ENCODE measurements around the gene PC. TPM values are rescaled to one million over a fixed set of nuclear protein-coding genes. Genes with fewer than 3 reads are reported as not detected.
A peak's percentile ranks its signal among the peaks of the same experiment; 100 is the strongest.

The PC gene
- total RNA-seq, 1 experiment from 2014 or later, result 39.1 TPM

DNA sequence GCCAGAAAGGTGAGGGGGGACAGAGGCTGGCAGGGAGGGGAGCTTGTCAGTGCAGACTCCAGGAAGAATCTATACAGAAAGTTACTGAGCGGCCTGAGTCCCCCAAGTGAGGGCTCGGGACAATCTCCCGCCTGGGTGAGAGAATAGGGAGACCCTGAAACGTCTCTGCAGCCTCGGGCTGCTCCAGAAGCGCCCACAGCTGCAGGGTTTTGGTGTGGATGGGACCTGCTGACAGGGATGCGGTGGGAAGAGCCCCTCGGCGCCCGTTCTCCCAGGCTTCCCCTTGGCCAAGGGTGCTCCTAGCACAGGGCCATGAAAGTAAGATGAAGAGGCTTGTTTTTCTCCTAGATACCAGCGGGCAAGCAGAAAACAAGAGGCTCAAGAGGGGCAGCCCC is 115.7 kb downstream of the PC start:
- peak overlapping the region; percentile 91 for H3K4me3 ChIP-seq (ENCODE audit: low read depth, low read length, poor library complexity, severe bottlenecking)
- peaks cover 9% of the 10 kb centered on the region for H3K4me1 ChIP-seq (ENCODE audit: insufficient read depth, low read length, poor library complexity, severe bottlenecking)
- intact Hi-C loops (cut with micrococcal nuclease; ENCODE audit: unreplicated experiment), result loop anchor here (5.0 kb wide), 1 partner anchor 115 kb away; the partner anchor contains the start of gene PC
- H3K36me3 ChIP-seq (ENCODE audit: insufficient read depth, low read length, poor library complexity, severe bottlenecking), result peaks cover 36% of the 10 kb centered on the region
- peak overlapping the region; percentile 93 for H3K27ac ChIP-seq (ENCODE audit: low read depth, low read length, poor library complexity, severe bottlenecking)
- no peak for DNase-seq (ENCODE audit: low spot score)
- ChIA-PET POLR2A (ENCODE audit: low non-redundant PET) (no interaction called here), CTCF (interaction anchor here (1.9 kb wide), 1 partner anchor 9 kb away, joined by 7 read pairs; no protein-coding TSS in a partner anchor)
- no peaks in the 10 kb centered on the region for H3K9me3 ChIP-seq (ENCODE audit: low read depth, low read length, poor library complexity, severe bottlenecking)
- H3K27me3 ChIP-seq (replicated peaks; ENCODE audit: insufficient read depth, low read depth, low read length, poor library complexity), result no peaks in the 10 kb centered on the region
- no peak for TF ChIP-seq EZH2 (IDR thresholded peaks at IDR 0.05; ENCODE audit: borderline replicate concordance, low read depth, low read length, poor library complexity, severe bottlenecking)
- TF ChIP-seq, protein P1, sequence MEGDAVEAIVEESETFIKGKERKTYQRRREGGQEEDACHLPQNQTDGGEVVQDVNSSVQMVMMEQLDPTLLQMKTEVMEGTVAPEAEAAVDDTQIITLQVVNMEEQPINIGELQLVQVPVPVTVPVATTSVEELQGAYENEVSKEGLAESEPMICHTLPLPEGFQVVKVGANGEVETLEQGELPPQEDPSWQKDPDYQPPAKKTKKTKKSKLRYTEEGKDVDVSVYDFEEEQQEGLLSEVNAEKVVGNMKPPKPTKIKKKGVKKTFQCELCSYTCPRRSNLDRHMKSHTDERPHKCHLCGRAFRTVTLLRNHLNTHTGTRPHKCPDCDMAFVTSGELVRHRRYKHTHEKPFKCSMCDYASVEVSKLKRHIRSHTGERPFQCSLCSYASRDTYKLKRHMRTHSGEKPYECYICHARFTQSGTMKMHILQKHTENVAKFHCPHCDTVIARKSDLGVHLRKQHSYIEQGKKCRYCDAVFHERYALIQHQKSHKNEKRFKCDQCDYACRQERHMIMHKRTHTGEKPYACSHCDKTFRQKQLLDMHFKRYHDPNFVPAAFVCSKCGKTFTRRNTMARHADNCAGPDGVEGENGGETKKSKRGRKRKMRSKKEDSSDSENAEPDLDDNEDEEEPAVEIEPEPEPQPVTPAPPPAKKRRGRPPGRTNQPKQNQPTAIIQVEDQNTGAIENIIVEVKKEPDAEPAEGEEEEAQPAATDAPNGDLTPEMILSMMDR (conservative IDR thresholded peaks at IDR 0.05; ENCODE audit: low read depth, low read length), result no peak
- no TSS peak for BruUV-seq (replicated peaks)

DNA sequence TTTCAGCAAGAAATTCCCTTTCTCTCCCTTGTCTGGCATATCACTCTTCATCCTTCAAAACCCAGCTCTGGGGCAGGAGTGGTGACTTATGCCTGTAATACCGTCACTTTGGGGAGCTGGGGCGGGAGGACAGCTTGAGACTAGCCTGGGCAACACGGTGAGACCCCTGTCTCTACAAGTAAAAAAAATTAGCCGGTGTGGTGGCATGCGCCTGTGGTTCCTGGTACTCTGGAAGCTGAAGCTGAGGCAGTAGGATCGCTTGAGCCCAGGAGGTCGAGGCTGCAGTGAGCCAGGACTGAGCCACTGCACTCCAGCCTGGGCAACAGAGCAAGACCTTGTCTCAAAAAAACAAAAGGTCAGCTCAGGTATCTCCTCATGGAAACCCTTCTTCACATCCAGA is 116.3 kb downstream of the PC start:
- Histone ChIP-seq H3K27me3 (replicated peaks; ENCODE audit: insufficient read depth, low read depth, low read length, poor library complexity) (no peaks in the 10 kb centered on the region), H3K27ac (ENCODE audit: low read depth, low read length, poor library complexity, severe bottlenecking) (peak overlapping the region; percentile 93), H3K9me3 (ENCODE audit: low read depth, low read length, poor library complexity, severe bottlenecking) (no peaks in the 10 kb centered on the region), H3K36me3 (ENCODE audit: insufficient read depth, low read length, poor library complexity, severe bottlenecking) (peaks cover 35% of the 10 kb centered on the region), H3K4me3 (ENCODE audit: low read depth, low read length, poor library complexity, severe bottlenecking) (peak overlapping the region; percentile 91), H3K4me1 (ENCODE audit: insufficient read depth, low read length, poor library complexity, severe bottlenecking) (peaks cover 9% of the 10 kb centered on the region)
- intact Hi-C loops (cut with micrococcal nuclease; ENCODE audit: unreplicated experiment), result loop anchor here (5.0 kb wide), 1 partner anchor 115 kb away; the partner anchor contains the start of gene PC
- DNase-seq (ENCODE audit: low spot score), result no peak
- ChIA-PET CTCF (interaction anchor here (1.9 kb wide), 1 partner anchor 10 kb away, joined by 7 read pairs; no protein-coding TSS in a partner anchor), POLR2A (ENCODE audit: low non-redundant PET) (interaction anchor here (0.6 kb wide), 1 partner anchor 146 kb away, joined by 3 read pairs; no protein-coding TSS in a partner anchor)
- no TSS peak for BruUV-seq (replicated peaks)
- TF ChIP-seq, protein P1 (conservative IDR thresholded peaks at IDR 0.05; ENCODE audit: low read depth, low read length), result no peak
- TF ChIP-seq EZH2 (IDR thresholded peaks at IDR 0.05; ENCODE audit: borderline replicate concordance, low read depth, low read length, poor library complexity, severe bottlenecking), result no peak

DNA sequence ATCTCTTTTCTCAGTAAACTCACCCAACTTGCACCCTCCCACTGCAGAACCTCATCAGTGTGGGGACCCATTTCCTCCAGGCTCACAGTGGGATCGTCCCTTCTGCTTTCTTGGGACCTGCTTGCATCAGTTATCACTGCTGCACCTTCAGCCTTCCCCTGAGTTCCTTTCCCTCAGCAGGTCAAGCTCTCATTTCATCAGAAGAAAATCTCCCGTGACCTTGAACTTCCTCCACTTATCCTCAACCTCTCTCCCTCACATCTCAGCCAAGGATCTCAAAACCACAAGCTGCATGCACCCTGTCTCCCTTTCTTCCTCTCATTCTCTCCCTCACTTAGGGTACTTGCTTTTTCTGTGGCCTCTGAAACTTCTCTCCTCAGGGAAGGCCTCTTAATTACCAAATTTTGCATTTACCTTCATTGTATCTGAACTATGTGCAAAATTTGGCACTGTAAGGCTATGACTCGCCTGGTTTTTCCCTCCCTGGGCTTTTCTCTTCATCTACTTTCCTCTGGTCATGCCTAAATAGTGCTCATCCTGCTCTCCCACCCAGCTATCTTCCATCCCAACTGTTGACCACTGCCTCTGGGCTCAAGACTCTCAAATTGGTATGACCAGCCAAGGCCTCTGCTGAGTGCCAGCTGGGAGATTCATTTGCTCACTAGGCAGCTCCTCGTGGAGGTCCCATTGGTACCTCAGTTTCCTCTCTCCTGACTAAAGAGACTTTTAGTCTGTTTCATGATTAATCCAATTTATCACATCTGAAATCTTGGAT is 117.7 kb downstream of the PC start:
- H3K27me3 ChIP-seq (replicated peaks; ENCODE audit: insufficient read depth, low read depth, low read length, poor library complexity), result no peaks in the 10 kb centered on the region
- ChIA-PET POLR2A (ENCODE audit: low non-redundant PET) (no interaction called here), CTCF (interaction anchor here (0.6 to 0.7 kb wide), 2 partner anchors 122 to 137 kb away, joined by 9 to 12 read pairs; no protein-coding TSS in a partner anchor)
- H3K36me3 ChIP-seq (ENCODE audit: insufficient read depth, low read length, poor library complexity, severe bottlenecking), result peaks cover 22% of the 10 kb centered on the region
- H3K4me3 ChIP-seq (ENCODE audit: low read depth, low read length, poor library complexity, severe bottlenecking), result no peak overlapping the region
- H3K9me3 ChIP-seq (ENCODE audit: low read depth, low read length, poor library complexity, severe bottlenecking), result no peaks in the 10 kb centered on the region
- intact Hi-C loops (cut with micrococcal nuclease; ENCODE audit: unreplicated experiment), result loop anchor here (5.0 kb wide), 1 partner anchor 117 kb away; the partner anchor contains the start of gene PC
- H3K4me1 ChIP-seq (ENCODE audit: insufficient read depth, low read length, poor library complexity, severe bottlenecking), result peaks cover 9% of the 10 kb centered on the region
- no peak for DNase-seq (ENCODE audit: low spot score)
- BruUV-seq (replicated peaks), result no TSS peak
- H3K27ac ChIP-seq (ENCODE audit: low read depth, low read length, poor library complexity, severe bottlenecking), result peak overlapping the region; percentile 14
- TF ChIP-seq EZH2 (IDR thresholded peaks at IDR 0.05; ENCODE audit: borderline replicate concordance, low read depth, low read length, poor library complexity, severe bottlenecking), result no peak

Measured in A673 (cell line).